PFSK-1 (cell line): ENCODE measurements around the gene CCDC192.

ENCODE experiments used
- FOXP2 ChIP-seq: optimal IDR thresholded peaks from 2 replicates; pipeline ENCODE3; 2011; ENCODE audit warnings: borderline replicate concordance, control low read depth, inconsistent platforms; ENCODE audit not compliant: insufficient read depth; ENCODE audit errors: extremely low read length, extremely low read depth
- POLR2AphosphoS5 ChIP-seq: IDR thresholded peaks from 2 replicates; pipeline ENCODE4 v1.6.1; 2012; ENCODE audit warnings: low read depth, mild to moderate bottlenecking, control low read depth, low read length, moderate library complexity
- REST ChIP-seq, 2 experiments: IDR thresholded peaks; 2 replicates each; pipeline versions ENCODE4 v1.6.1 to v1.8.0; 2011 to 2012; ENCODE audit warnings: low read depth in 2 of 2, low read length in 2 of 2, control low read depth in 1 of 2, inconsistent platforms in 1 of 2, mild to moderate bottlenecking in 1 of 2, moderate library complexity in 1 of 2; ENCODE audit not compliant: insufficient read depth in 1 of 2
- SIN3A ChIP-seq: IDR thresholded peaks from 2 replicates; pipeline ENCODE4 v1.6.1; 2012; ENCODE audit warnings: mild to moderate bottlenecking, low read length, moderate library complexity, borderline replicate concordance; ENCODE audit not compliant: insufficient read depth
- TAF1 ChIP-seq: IDR thresholded peaks from 2 replicates; pipeline ENCODE4 v1.6.1; 2012; ENCODE audit warnings: low read length, control low read depth, borderline replicate concordance; ENCODE audit not compliant: insufficient read depth

The CCDC192 gene

GRCh38 chr5:127849891-127850290 is 146.7 kb downstream of the CCDC192 start:
- TF ChIP-seq TAF1 (no peak), FOXP2 (no peak), REST (IDR thresholded peaks at IDR 0.05; ENCODE audit: insufficient read depth in 1 of 2, low read depth in 2 of 2, low read length in 2 of 2) (no peak), SIN3A (no peak), POLR2AphosphoS5 (no peak)

- TF ChIP-seq REST (IDR thresholded peaks at IDR 0.05; ENCODE audit: insufficient read depth in 1 of 2, low read depth in 2 of 2, low read length in 2 of 2) (no peak), TAF1 (no peak), FOXP2 (no peak)
Observed at GRCh38 chr5:127851964-127852363, 148.8 kb downstream of the CCDC192 start.

- TF ChIP-seq POLR2AphosphoS5, result no peak
- no peak for TF ChIP-seq REST (IDR thresholded peaks at IDR 0.05; ENCODE audit: insufficient read depth in 1 of 2, low read depth in 2 of 2, low read length in 2 of 2)
Observed at GRCh38 chr5:127854520-127854919, 151.3 kb downstream of the CCDC192 start.

GRCh38 chr5:127856292-127856691 is 153.1 kb downstream of the CCDC192 start:
- TF ChIP-seq TAF1 (no peak), REST (IDR thresholded peaks at IDR 0.05; ENCODE audit: insufficient read depth in 1 of 2, low read depth in 2 of 2, low read length in 2 of 2) (no peak), FOXP2 (no peak), SIN3A (no peak), POLR2AphosphoS5 (no peak)

GRCh38 chr5:127858116-127858784 is 155.1 kb downstream of the CCDC192 start:
- no peak for TF ChIP-seq TAF1
- no peak for TF ChIP-seq SIN3A
- no peak for TF ChIP-seq POLR2AphosphoS5
- no peak for TF ChIP-seq REST (IDR thresholded peaks at IDR 0.05; ENCODE audit: insufficient read depth in 1 of 2, low read depth in 2 of 2, low read length in 2 of 2)
- TF ChIP-seq FOXP2, result no peak
